Thyroid gland (tissue), 4 donors: Measurements from ENCODE around the gene IFT43. TPM values are rescaled to one million over a fixed set of nuclear protein-coding genes. Genes with fewer than 3 reads are reported as not detected.

ENCODE experiments used
- DNase-seq, 2 donors: peaks; one replicate each; pipeline ENCODE4 v3.0.0-alpha.2; 2019
- H3K27ac ChIP-seq, 3 donors: fragments of 200-600 bp; sonication (generic); 1 replicate in 2 of 3; 2 replicates in 1 of 3; pipeline ENCODE4 v1.5.1; 2016 to 2019; ENCODE audit warnings: mild to moderate bottlenecking in 1 of 3, moderate library complexity in 1 of 3
- H3K27me3 ChIP-seq: fragments of 200-600 bp; sonication (generic); one replicate; pipeline ENCODE4 v1.5.1; 2019
- H3K36me3 ChIP-seq, 2 donors: fragments of 200-600 bp; sonication (generic); one replicate each; pipeline ENCODE4 v1.5.1; 2016 to 2019
- H3K4me1 ChIP-seq, 2 donors: fragments of 200-600 bp; sonication (generic); one replicate each; pipeline ENCODE4 v1.5.1; 2017 to 2019
- H3K4me3 ChIP-seq, 3 donors: fragments of 200-600 bp; sonication (generic); replicated peaks in 1 of 3; 1 replicate in 2 of 3; 2 replicates in 1 of 3; pipeline ENCODE4 v1.5.1; 2016; ENCODE audit warnings: mild to moderate bottlenecking in 1 of 3
- H3K9me3 ChIP-seq: fragments of 200-600 bp; sonication (generic); one replicate; pipeline ENCODE4 v1.5.1; 2017
- POLR2A ChIP-seq, 2 donors: fragments of 450-650 bp; IDR thresholded peaks; one replicate each; pipeline ENCODE4 v1.6.1; 2017; ENCODE audit warnings: antibody characterized with exemption in 2 of 2, mild to moderate bottlenecking in 2 of 2, moderate library complexity in 1 of 2
- WGBS, 2 donors: methylation state at CpG; one replicate each; pipeline ENCODE4 v1.1.5; 2017; 5-methylcytosine and 5-hydroxymethylcytosine counted together
- intact Hi-C: fragments of 100-400 bp; cut with DNase I; formaldehyde crosslinking; loops from one replicate; pipeline ENCODE4 v1.15.1; 2023
- total RNA-seq, 4 donors: library from RNA; depleted of rRNA; stranded (reverse); fragments of >200 nt; gene quantifications; one replicate each; pipeline ENCODE4 v1.2.3, GENCODE V29; 2016
- TF ChIP-seq, protein P1 (sequence below), 6 experiments: fragments of 200-600 bp in 3 of 6; fragments of 450-650 bp in 3 of 6; sonication (generic) in 3 of 6; IDR thresholded peaks; one replicate each; pipeline ENCODE4 v1.5.1; 2016 to 2019; ENCODE audit warnings: antibody characterized with exemption in 6 of 6, mild to moderate bottlenecking in 2 of 6, inconsistent platforms in 1 of 6, moderate library complexity in 1 of 6

Gene IFT43
- total RNA-seq, 4 donors from 2014 or later = 39.0 to 59.8 (median 52.4) TPM

DNA sequence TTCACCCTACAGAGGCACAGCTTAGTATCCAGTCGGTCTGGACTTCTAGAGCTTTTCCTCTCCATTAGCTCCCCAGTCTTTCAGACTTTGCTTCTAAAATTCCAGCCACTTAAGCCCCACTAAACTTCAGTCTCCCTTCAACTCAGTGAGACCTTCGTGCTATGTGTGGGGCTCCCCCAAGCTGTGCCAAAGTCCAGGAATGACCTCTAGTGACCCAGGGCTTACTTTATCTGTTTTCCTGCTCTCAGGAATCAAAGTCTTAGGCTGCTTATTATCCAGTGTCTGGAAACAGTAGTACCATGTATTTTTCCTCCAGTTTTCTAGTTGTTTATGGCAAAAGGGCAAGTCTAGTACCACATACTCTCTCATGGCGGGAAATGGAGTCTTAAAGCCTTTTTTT is 77.8 kb downstream of the IFT43 start:
- DNase-seq = no peak

DNA sequence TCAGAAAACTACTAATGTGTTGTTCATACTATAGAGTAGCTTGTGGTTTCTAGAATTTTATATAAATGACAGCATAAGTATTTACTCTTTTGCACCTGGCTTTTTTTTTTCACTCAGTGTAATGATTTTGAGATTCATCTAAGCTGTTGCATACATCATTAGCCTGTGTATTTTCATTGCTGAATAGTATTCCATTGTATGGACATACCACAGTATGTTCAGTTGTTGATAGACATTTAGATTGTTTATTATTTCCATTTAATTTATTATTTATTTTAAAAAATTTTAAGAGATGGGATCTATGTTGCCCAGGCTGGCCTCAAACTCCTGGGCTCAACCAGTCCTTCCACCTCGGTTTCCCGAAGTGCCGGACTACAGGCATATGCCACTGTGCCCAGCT is 80.0 kb downstream of the IFT43 start:
- Histone ChIP-seq H3K4me1 (no peaks in the 10 kb centered on the region), H3K9me3 (no peaks in the 10 kb centered on the region), H3K27me3 (no peaks in the 10 kb centered on the region), H3K4me3 (no peak overlapping the region), H3K36me3 (peaks cover 0 to 5% of the 10 kb centered on the region in 2 donors), H3K27ac (no peak overlapping the region)
- 97 to 98% methylated on average over 3 of the region's 3 CpGs for WGBS, 2 donors
- DNase-seq = no peak
- intact Hi-C loops = no loop called here
- TF ChIP-seq, protein P1, sequence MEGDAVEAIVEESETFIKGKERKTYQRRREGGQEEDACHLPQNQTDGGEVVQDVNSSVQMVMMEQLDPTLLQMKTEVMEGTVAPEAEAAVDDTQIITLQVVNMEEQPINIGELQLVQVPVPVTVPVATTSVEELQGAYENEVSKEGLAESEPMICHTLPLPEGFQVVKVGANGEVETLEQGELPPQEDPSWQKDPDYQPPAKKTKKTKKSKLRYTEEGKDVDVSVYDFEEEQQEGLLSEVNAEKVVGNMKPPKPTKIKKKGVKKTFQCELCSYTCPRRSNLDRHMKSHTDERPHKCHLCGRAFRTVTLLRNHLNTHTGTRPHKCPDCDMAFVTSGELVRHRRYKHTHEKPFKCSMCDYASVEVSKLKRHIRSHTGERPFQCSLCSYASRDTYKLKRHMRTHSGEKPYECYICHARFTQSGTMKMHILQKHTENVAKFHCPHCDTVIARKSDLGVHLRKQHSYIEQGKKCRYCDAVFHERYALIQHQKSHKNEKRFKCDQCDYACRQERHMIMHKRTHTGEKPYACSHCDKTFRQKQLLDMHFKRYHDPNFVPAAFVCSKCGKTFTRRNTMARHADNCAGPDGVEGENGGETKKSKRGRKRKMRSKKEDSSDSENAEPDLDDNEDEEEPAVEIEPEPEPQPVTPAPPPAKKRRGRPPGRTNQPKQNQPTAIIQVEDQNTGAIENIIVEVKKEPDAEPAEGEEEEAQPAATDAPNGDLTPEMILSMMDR (IDR thresholded peaks at IDR 0.05) = no peak
- TF ChIP-seq POLR2A (IDR thresholded peaks at IDR 0.05) = no peak

More for the DNA sequence above, 77.8 kb downstream of the IFT43 start:
- no peak for TF ChIP-seq POLR2A (IDR thresholded peaks at IDR 0.05)
- TF ChIP-seq, protein P1 (IDR thresholded peaks at IDR 0.05) = no peak
- H3K27ac ChIP-seq = no peak overlapping the region
- no peaks in the 10 kb centered on the region for H3K9me3 ChIP-seq
- peaks cover 13 to 16% of the 10 kb centered on the region in 2 donors for H3K36me3 ChIP-seq
- H3K4me3 ChIP-seq = no peak overlapping the region
- H3K4me1 ChIP-seq = no peaks in the 10 kb centered on the region
- intact Hi-C loops = no loop called here
- 94 to 95% methylated on average over 3 of the region's 3 CpGs for WGBS, 2 donors
- H3K27me3 ChIP-seq = no peaks in the 10 kb centered on the region

DNA sequence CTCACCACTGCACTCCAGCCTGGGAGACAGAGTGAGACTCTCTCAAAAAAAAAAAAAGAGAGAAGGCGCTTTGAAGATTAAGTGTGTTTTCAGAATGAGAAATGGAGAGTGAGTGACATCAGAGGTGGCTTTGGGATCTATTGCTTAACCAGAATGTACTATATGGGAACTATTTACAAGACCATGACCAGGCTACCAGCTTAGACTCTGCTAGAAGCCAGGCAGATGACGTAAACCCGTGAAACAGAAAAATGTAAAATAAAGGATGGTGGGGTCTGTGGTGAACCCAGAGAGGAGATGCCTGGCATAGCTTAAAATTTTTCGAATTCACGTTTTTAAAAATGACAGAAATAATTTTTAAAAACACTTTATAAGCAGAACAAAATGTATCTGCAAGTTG is 82.0 kb downstream of the IFT43 start:
- no peaks in the 10 kb centered on the region for H3K4me1 ChIP-seq
- intact Hi-C loops = no loop called here
- H3K27me3 ChIP-seq = no peaks in the 10 kb centered on the region
- peaks cover 0 to 5% of the 10 kb centered on the region in 2 donors for H3K36me3 ChIP-seq
- WGBS, 2 donors = 84 to 96% methylated on average over 5 of the region's 5 CpGs
- no peak for DNase-seq
- no peak overlapping the region for H3K4me3 ChIP-seq
- no peaks in the 10 kb centered on the region for H3K9me3 ChIP-seq
- TF ChIP-seq, protein P1 (IDR thresholded peaks at IDR 0.05) = no peak
- TF ChIP-seq POLR2A (IDR thresholded peaks at IDR 0.05) = no peak
- no peak overlapping the region for H3K27ac ChIP-seq

DNA sequence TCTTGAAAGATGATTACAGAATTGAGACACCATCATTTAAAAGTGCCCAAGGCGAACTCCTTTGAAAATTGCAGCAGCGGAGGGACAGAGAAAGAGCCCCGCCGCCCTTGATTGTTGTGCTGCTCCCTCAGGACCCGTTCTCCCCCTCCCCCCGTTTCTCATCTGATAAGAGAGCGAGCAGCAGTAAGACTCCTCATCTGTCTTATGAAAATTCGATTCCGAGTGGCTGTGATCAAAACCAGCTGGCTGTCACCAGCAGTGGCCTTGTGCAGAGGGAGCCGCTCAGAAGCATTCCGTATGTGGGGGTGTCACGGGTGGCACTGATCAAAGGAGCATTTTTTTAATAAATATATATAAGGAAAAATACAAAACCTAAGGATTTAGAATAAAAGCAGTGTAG is 88.2 kb downstream of the IFT43 start:
- H3K4me1 ChIP-seq = no peaks in the 10 kb centered on the region
- WGBS, 2 donors = 85 to 87% methylated on average over 12 of the region's 12 CpGs
- intact Hi-C loops = no loop called here
- no peaks in the 10 kb centered on the region for H3K9me3 ChIP-seq
- H3K27me3 ChIP-seq = no peaks in the 10 kb centered on the region
- TF ChIP-seq, protein P1 (IDR thresholded peaks at IDR 0.05) = no peak
- no peak for TF ChIP-seq POLR2A (IDR thresholded peaks at IDR 0.05)
- DNase-seq = no peak
- no peak overlapping the region for H3K4me3 ChIP-seq
- H3K27ac ChIP-seq = no peak overlapping the region
- no peaks in the 10 kb centered on the region for H3K36me3 ChIP-seq

DNA sequence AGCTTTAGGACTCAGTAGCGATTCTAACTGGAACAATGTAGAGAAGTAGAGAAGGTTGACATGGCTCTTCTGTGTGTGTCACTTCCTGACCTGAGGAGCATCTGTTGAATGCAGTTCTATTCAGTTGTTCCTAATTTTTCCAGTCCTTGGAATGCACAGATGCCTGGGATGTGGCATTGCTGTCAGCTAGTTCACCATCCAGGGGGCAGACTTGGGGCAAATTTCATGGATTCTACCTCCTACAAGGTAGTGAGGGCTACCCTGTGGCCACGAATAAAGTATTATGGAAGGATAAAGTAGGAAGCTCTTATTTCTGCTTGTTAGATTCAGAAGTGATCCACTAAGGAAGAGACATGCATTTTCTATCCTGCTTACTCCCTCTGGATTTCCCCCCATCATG is 91.8 kb downstream of the IFT43 start:
- no peak for DNase-seq
- TF ChIP-seq POLR2A (IDR thresholded peaks at IDR 0.05) = no peak
- TF ChIP-seq, protein P1 (IDR thresholded peaks at IDR 0.05) = no peak
- Histone ChIP-seq H3K36me3 (peaks cover 0 to under 1% of the 10 kb centered on the region in 2 donors), H3K27ac (no peak overlapping the region), H3K4me3 (no peak overlapping the region), H3K9me3 (no peaks in the 10 kb centered on the region), H3K27me3 (no peaks in the 10 kb centered on the region), H3K4me1 (no peaks in the 10 kb centered on the region)
- intact Hi-C loops = no loop called here
- 78 to 89% methylated on average over 2 of the region's 2 CpGs for WGBS, 2 donors
